ENCODE results near the gene FAM227B. TPM values are rescaled to one million over a fixed set of nuclear protein-coding genes. Genes with fewer than 3 reads are reported as not detected.

Gene FAM227B
- total and polyA plus RNA-seq, 2 of the 13 experiments (the other 11 are each of a cell fraction or from before 2014, with no cell fraction given), result 1.9 to 2.6 TPM

DNA sequence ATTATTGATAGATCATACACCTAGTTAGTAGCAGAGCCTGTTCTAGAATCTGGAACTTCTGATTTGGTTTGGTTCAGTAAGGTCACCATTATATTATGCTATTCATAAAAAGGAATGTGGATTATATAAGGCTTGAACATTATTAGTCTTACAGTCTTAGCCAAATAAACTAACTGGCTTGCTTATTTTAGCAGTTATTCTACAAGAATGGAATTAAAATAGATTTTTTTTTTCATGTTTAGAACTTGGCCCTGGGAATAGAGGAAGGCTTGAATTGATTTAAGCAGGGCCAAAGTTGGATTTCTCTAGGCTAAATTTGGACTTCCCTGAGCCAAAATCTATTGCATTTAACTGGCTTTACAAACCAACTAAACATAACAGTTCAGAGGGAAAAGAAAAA is 24.7 kb upstream of the FAM227B start (continued):
- TF ChIP-seq JUN (CRISPR knock-in tag; IDR thresholded peaks at IDR 0.05) (no peak), FOSL1 (CRISPR knock-in tag; IDR thresholded peaks at IDR 0.05; ENCODE audit: borderline replicate concordance) (no peak), HINFP (CRISPR knock-in tag; IDR thresholded peaks at IDR 0.05; ENCODE audit: low read depth) (no peak), NR2F6 (IDR thresholded peaks at IDR 0.05) (no peak), NR2F6 (CRISPR knock-in tag; IDR thresholded peaks at IDR 0.05) (no peak), HMGXB3 (CRISPR knock-in tag; IDR thresholded peaks at IDR 0.05; ENCODE audit: borderline replicate concordance) (no peak)
- TF ChIP-seq, protein P1, sequence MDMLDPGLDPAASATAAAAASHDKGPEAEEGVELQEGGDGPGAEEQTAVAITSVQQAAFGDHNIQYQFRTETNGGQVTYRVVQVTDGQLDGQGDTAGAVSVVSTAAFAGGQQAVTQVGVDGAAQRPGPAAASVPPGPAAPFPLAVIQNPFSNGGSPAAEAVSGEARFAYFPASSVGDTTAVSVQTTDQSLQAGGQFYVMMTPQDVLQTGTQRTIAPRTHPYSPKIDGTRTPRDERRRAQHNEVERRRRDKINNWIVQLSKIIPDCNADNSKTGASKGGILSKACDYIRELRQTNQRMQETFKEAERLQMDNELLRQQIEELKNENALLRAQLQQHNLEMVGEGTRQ (IDR thresholded peaks at IDR 0.05; ENCODE audit: low read depth, low read length), result no peak
- TF ChIP-seq, protein P1 (CRISPR knock-in tag; IDR thresholded peaks at IDR 0.05; ENCODE audit: borderline replicate concordance), result no peak

Measured in HepG2 (cell line).